ENCODE data around the gene GABRP. TPM values are rescaled to one million over a fixed set of nuclear protein-coding genes. Genes with fewer than 3 reads are reported as not detected.

The GABRP gene
- polyA plus RNA-seq, 1 donor from 2014 or later = not detected

- Histone ChIP-seq H3K9me3 (ENCODE audit: low read length) (no peaks in the 10 kb centered on the region), H3K4me3 (ENCODE audit: low read length) (no peak overlapping the region), H3K36me3 (ENCODE audit: insufficient read depth, low read length) (no peaks in the 10 kb centered on the region), H3K27me3 (ENCODE audit: insufficient read depth, low read depth, low read length) (peaks cover 16% of the 10 kb centered on the region), H4K20me1 (ENCODE audit: insufficient read depth) (no peaks in the 10 kb centered on the region), H3F3A (ENCODE audit: insufficient read depth, low read length, poor library complexity, severe bottlenecking) (no peaks in the 10 kb centered on the region), H2AFZ (ENCODE audit: low read depth, low read length) (no peak overlapping the region), H3K4me2 (ENCODE audit: low read length) (no peak overlapping the region), H3K9ac (ENCODE audit: low read length) (no peak overlapping the region), H3K27ac (ENCODE audit: low read length) (no peak overlapping the region), H3K9me2 (ENCODE audit: insufficient read depth, low read length) (no peaks in the 10 kb centered on the region), H3K79me2 (replicated peaks; ENCODE audit: insufficient read depth, low read length) (no peaks in the 10 kb centered on the region)
- TF ChIP-seq MXI1 (conservative IDR thresholded peaks at IDR 0.05; ENCODE audit: poor library complexity, severe bottlenecking) = no peak
- TF ChIP-seq REST (IDR thresholded peaks at IDR 0.05; ENCODE audit: borderline replicate concordance) = no peak
- TF ChIP-seq SMC3 (conservative IDR thresholded peaks at IDR 0.05; ENCODE audit: poor library complexity) = no peak
- no peak for TF ChIP-seq CTCF (IDR thresholded peaks at IDR 0.05; ENCODE audit: poor library complexity, severe bottlenecking)
- no peak for TF ChIP-seq EP300 (conservative IDR thresholded peaks at IDR 0.05; ENCODE audit: poor library complexity, severe bottlenecking)
- TF ChIP-seq RAD21 (conservative IDR thresholded peaks at IDR 0.05) = no peak
- TF ChIP-seq EZH2 (IDR thresholded peaks at IDR 0.05; ENCODE audit: borderline replicate concordance, insufficient read depth, low read length, poor library complexity, severe bottlenecking) = no peak
These were observed 36.6 kb upstream of the GABRP start for GRCh38 chr5:170746961-170747340.

GRCh38 chr5:170747357-170747756 is 36.2 kb upstream of the GABRP start:
- peaks cover 16% of the 10 kb centered on the region for H3K27me3 ChIP-seq (ENCODE audit: insufficient read depth, low read depth, low read length)
- H3K79me2 ChIP-seq (replicated peaks; ENCODE audit: insufficient read depth, low read length) = no peaks in the 10 kb centered on the region
- H3K27ac ChIP-seq (ENCODE audit: low read length) = no peak overlapping the region
- H3K4me2 ChIP-seq (ENCODE audit: low read length) = no peak overlapping the region
- H3K9me3 ChIP-seq (ENCODE audit: low read length) = no peaks in the 10 kb centered on the region
- TF ChIP-seq REST (IDR thresholded peaks at IDR 0.05; ENCODE audit: borderline replicate concordance) = no peak
- TF ChIP-seq CTCF (IDR thresholded peaks at IDR 0.05; ENCODE audit: poor library complexity, severe bottlenecking) = no peak
- no peak for TF ChIP-seq TAF1 (IDR thresholded peaks at IDR 0.05; ENCODE audit: low read depth)
- no peak for TF ChIP-seq EP300 (conservative IDR thresholded peaks at IDR 0.05; ENCODE audit: poor library complexity, severe bottlenecking)
- TF ChIP-seq RAD21 (conservative IDR thresholded peaks at IDR 0.05) = no peak
- TF ChIP-seq MXI1 (conservative IDR thresholded peaks at IDR 0.05; ENCODE audit: poor library complexity, severe bottlenecking) = no peak
- no peak for TF ChIP-seq POLR2AphosphoS5 (IDR thresholded peaks at IDR 0.05)
- no peak for TF ChIP-seq SMC3 (conservative IDR thresholded peaks at IDR 0.05; ENCODE audit: poor library complexity)
- TF ChIP-seq EZH2 (IDR thresholded peaks at IDR 0.05; ENCODE audit: borderline replicate concordance, insufficient read depth, low read length, poor library complexity, severe bottlenecking) = no peak
- H3K9ac ChIP-seq (ENCODE audit: low read length) = no peak overlapping the region
- H2AFZ ChIP-seq (ENCODE audit: low read depth, low read length) = no peak overlapping the region
- H3K9me2 ChIP-seq (ENCODE audit: insufficient read depth, low read length) = no peaks in the 10 kb centered on the region
- H3F3A ChIP-seq (ENCODE audit: insufficient read depth, low read length, poor library complexity, severe bottlenecking) = no peaks in the 10 kb centered on the region
- H3K36me3 ChIP-seq (ENCODE audit: insufficient read depth, low read length) = no peaks in the 10 kb centered on the region
- no peak overlapping the region for H3K4me3 ChIP-seq (ENCODE audit: low read length)
- H4K20me1 ChIP-seq (ENCODE audit: insufficient read depth) = no peaks in the 10 kb centered on the region

Data from neural cell (in vitro differentiated cells).